Measurements from ENCODE around the gene TMEM8B.

The TMEM8B gene

GRCh38 chr9:35808433-35808832 lies 20.6 kb upstream of the TMEM8B start:
- H4K91ac ChIP-seq (ENCODE audit: low read depth, low read length): no peak overlapping the region
- peaks cover 2% of the 10 kb centered on the region for H3K79me1 ChIP-seq (ENCODE audit: low read length)
- H2AFZ ChIP-seq (ENCODE audit: insufficient read depth, low read length, poor library complexity): no peak overlapping the region
- H3K4ac ChIP-seq (ENCODE audit: low read depth, low read length): no peak overlapping the region
- no peak overlapping the region for H4K8ac ChIP-seq (ENCODE audit: low read depth, low read length)
- no peaks in the 10 kb centered on the region for H3K9me3 ChIP-seq (ENCODE audit: insufficient read depth, low read depth, low read length)
- no peak overlapping the region for H2BK5ac ChIP-seq (ENCODE audit: low read depth, low read length, poor library complexity)
- H3K79me2 ChIP-seq (ENCODE audit: control insufficient read depth, insufficient read depth, low read length, poor library complexity): no peaks in the 10 kb centered on the region
- no peak overlapping the region for H3K9ac ChIP-seq (ENCODE audit: low read length)
- H3K18ac ChIP-seq (ENCODE audit: low read length): no peak overlapping the region
- no peak overlapping the region for H3K27ac ChIP-seq (ENCODE audit: low read depth, low read length)
- H3K4me2 ChIP-seq (ENCODE audit: low read length): no peak overlapping the region
- H3K4me3 ChIP-seq (ENCODE audit: low read depth, low read length): no peak overlapping the region
- peaks cover 4 to 8% of the 10 kb centered on the region in 2 experiments for H3K4me1 ChIP-seq (ENCODE audit: control insufficient read depth in 1 of 2, insufficient read depth in 2 of 2, low read length in 2 of 2)
- no peak for DNase-seq
- no peak overlapping the region for H2BK12ac ChIP-seq (ENCODE audit: low read length)
- H3K23ac ChIP-seq (ENCODE audit: low read length): no peak overlapping the region
- H3K14ac ChIP-seq (ENCODE audit: low read length): no peak overlapping the region
- H4K12ac ChIP-seq (ENCODE audit: low read depth, low read length): no peak overlapping the region
- H2AK5ac ChIP-seq (ENCODE audit: low read length): no peak overlapping the region
- H2BK120ac ChIP-seq (ENCODE audit: insufficient read depth, low read length, poor library complexity): no peak overlapping the region
- H3K27me3 ChIP-seq (ENCODE audit: insufficient read depth, low read length): no peaks in the 10 kb centered on the region
- WGBS (ENCODE audit: extremely low coverage, insufficient coverage, insufficient read length): no CpG with 5 or more reads among the region's 9 CpGs
- H3K36me3 ChIP-seq (ENCODE audit: control insufficient read depth in 1 of 2, insufficient read depth in 2 of 2, low read length in 2 of 2): peaks cover 13 to 18% of the 10 kb centered on the region in 2 experiments

- no peak overlapping the region for H3K23ac ChIP-seq (ENCODE audit: low read length)
- no peak overlapping the region for H2AK5ac ChIP-seq (ENCODE audit: low read length)
- no peak overlapping the region for H4K8ac ChIP-seq (ENCODE audit: low read depth, low read length)
- H3K4me2 ChIP-seq (ENCODE audit: low read length): no peak overlapping the region
- no peak overlapping the region for H3K9ac ChIP-seq (ENCODE audit: low read length)
- H3K27me3 ChIP-seq (ENCODE audit: insufficient read depth, low read length): no peaks in the 10 kb centered on the region
- H2BK12ac ChIP-seq (ENCODE audit: low read length): no peak overlapping the region
- H4K91ac ChIP-seq (ENCODE audit: low read depth, low read length): no peak overlapping the region
- peaks cover 6% of the 10 kb centered on the region for H3K79me1 ChIP-seq (ENCODE audit: low read length)
- H2AFZ ChIP-seq (ENCODE audit: insufficient read depth, low read length, poor library complexity): no peak overlapping the region
- no peak for DNase-seq
- H3K14ac ChIP-seq (ENCODE audit: low read length): no peak overlapping the region
- no peak overlapping the region for H4K12ac ChIP-seq (ENCODE audit: low read depth, low read length)
- H3K9me3 ChIP-seq (ENCODE audit: insufficient read depth, low read depth, low read length): no peaks in the 10 kb centered on the region
- no peak overlapping the region for H3K18ac ChIP-seq (ENCODE audit: low read length)
- H2BK120ac ChIP-seq (ENCODE audit: insufficient read depth, low read length, poor library complexity): no peak overlapping the region
- H3K4me3 ChIP-seq (ENCODE audit: low read depth, low read length): no peak overlapping the region
- no peak overlapping the region for H3K4ac ChIP-seq (ENCODE audit: low read depth, low read length)
- H3K36me3 ChIP-seq (ENCODE audit: control insufficient read depth in 1 of 2, insufficient read depth in 2 of 2, low read length in 2 of 2): peaks cover 13 to 18% of the 10 kb centered on the region in 2 experiments
- H2BK5ac ChIP-seq (ENCODE audit: low read depth, low read length, poor library complexity): no peak overlapping the region
- whole genome bisulfite sequencing (ENCODE audit: extremely low coverage, insufficient coverage, insufficient read length): no CpG with 5 or more reads among the region's 7 CpGs
- peaks cover 8 to 12% of the 10 kb centered on the region in 2 experiments for H3K4me1 ChIP-seq (ENCODE audit: control insufficient read depth in 1 of 2, insufficient read depth in 2 of 2, low read length in 2 of 2)
- H3K27ac ChIP-seq (ENCODE audit: low read depth, low read length): no peak overlapping the region
- peaks cover 3% of the 10 kb centered on the region for H3K79me2 ChIP-seq (ENCODE audit: control insufficient read depth, insufficient read depth, low read length, poor library complexity)
These were observed 18.9 kb upstream of the TMEM8B start for GRCh38 chr9:35810122-35810521.

GRCh38 chr9:35811381-35812024 lies 17.5 kb upstream of the TMEM8B start:
- peaks cover 5 to 6% of the 10 kb centered on the region in 2 experiments for H3K36me3 ChIP-seq (ENCODE audit: control insufficient read depth in 1 of 2, insufficient read depth in 2 of 2, low read length in 2 of 2)
- no peak overlapping the region for H3K23ac ChIP-seq (ENCODE audit: low read length)
- H4K8ac ChIP-seq (ENCODE audit: low read depth, low read length): no peak overlapping the region
- no peak overlapping the region for H2BK120ac ChIP-seq (ENCODE audit: insufficient read depth, low read length, poor library complexity)
- H2AK5ac ChIP-seq (ENCODE audit: low read length): no peak overlapping the region
- no peak overlapping the region for H3K14ac ChIP-seq (ENCODE audit: low read length)
- no peak overlapping the region for H3K27ac ChIP-seq (ENCODE audit: low read depth, low read length)
- peak overlapping the region; percentile 42 for H2AFZ ChIP-seq (ENCODE audit: insufficient read depth, low read length, poor library complexity)
- H3K79me2 ChIP-seq (ENCODE audit: control insufficient read depth, insufficient read depth, low read length, poor library complexity): peaks cover 3% of the 10 kb centered on the region
- no peaks in the 10 kb centered on the region for H3K9me3 ChIP-seq (ENCODE audit: insufficient read depth, low read depth, low read length)
- peaks cover 8 to 12% of the 10 kb centered on the region in 2 experiments for H3K4me1 ChIP-seq (ENCODE audit: control insufficient read depth in 1 of 2, insufficient read depth in 2 of 2, low read length in 2 of 2)
- no peak overlapping the region for H4K12ac ChIP-seq (ENCODE audit: low read depth, low read length)
- no peaks in the 10 kb centered on the region for H3K27me3 ChIP-seq (ENCODE audit: insufficient read depth, low read length)
- H4K91ac ChIP-seq (ENCODE audit: low read depth, low read length): no peak overlapping the region
- H3K4ac ChIP-seq (ENCODE audit: low read depth, low read length): no peak overlapping the region
- DNase-seq: no peak
- WGBS (ENCODE audit: extremely low coverage, insufficient coverage, insufficient read length): no CpG with 5 or more reads among the region's 12 CpGs
- H3K4me2 ChIP-seq (ENCODE audit: low read length): peak overlapping the region; percentile 84
- no peak overlapping the region for H2BK12ac ChIP-seq (ENCODE audit: low read length)
- H3K4me3 ChIP-seq (ENCODE audit: low read depth, low read length): peak overlapping the region; percentile 57
- H2BK5ac ChIP-seq (ENCODE audit: low read depth, low read length, poor library complexity): no peak overlapping the region
- peaks cover 8% of the 10 kb centered on the region for H3K79me1 ChIP-seq (ENCODE audit: low read length)
- no peak overlapping the region for H3K18ac ChIP-seq (ENCODE audit: low read length)
- no peak overlapping the region for H3K9ac ChIP-seq (ENCODE audit: low read length)

GRCh38 chr9:35812025-35812602 lies 16.9 kb upstream of the TMEM8B start, which contains the start of gene SPAG8:
TSS of gene SPAG8 (minus strand) at chr9:35812262. CDS start at chr9:35812147, 115 bp downstream.
- peak within 1 kb of the TSS; percentile 19 for H4K12ac ChIP-seq (ENCODE audit: low read depth, low read length)
- H3K18ac ChIP-seq (ENCODE audit: low read length): no peak within 1 kb of the TSS
- WGBS (ENCODE audit: extremely low coverage, insufficient coverage, insufficient read length): no CpG with 5 or more reads among the region's 28 CpGs
- peaks cover 2% of the 10 kb centered on the region in 2 experiments for H3K36me3 ChIP-seq (ENCODE audit: control insufficient read depth in 1 of 2, insufficient read depth in 2 of 2, low read length in 2 of 2)
- no peak within 1 kb of the TSS for H2BK5ac ChIP-seq (ENCODE audit: low read depth, low read length, poor library complexity)
- H4K91ac ChIP-seq (ENCODE audit: low read depth, low read length): peak within 1 kb of the TSS; percentile 53
- H4K8ac ChIP-seq (ENCODE audit: low read depth, low read length): peak within 1 kb of the TSS; percentile 82
- H3K14ac ChIP-seq (ENCODE audit: low read length): peak within 1 kb of the TSS; percentile 27
- no peaks in the 10 kb centered on the region for H3K9me3 ChIP-seq (ENCODE audit: insufficient read depth, low read depth, low read length)
- peaks cover 3% of the 10 kb centered on the region for H3K79me2 ChIP-seq (ENCODE audit: control insufficient read depth, insufficient read depth, low read length, poor library complexity)
- peak within 1 kb of the TSS; percentile 57 for H2AFZ ChIP-seq (ENCODE audit: insufficient read depth, low read length, poor library complexity)
- no peak within 1 kb of the TSS for H3K23ac ChIP-seq (ENCODE audit: low read length)
- peak within 1 kb of the TSS; percentile 57 for H3K4me3 ChIP-seq (ENCODE audit: low read depth, low read length)
- H3K27ac ChIP-seq (ENCODE audit: low read depth, low read length): no peak within 1 kb of the TSS
- H3K9ac ChIP-seq (ENCODE audit: low read length): no peak within 1 kb of the TSS
- H3K4ac ChIP-seq (ENCODE audit: low read depth, low read length): no peak within 1 kb of the TSS
- no peak within 1 kb of the TSS for H2AK5ac ChIP-seq (ENCODE audit: low read length)
- H3K4me1 ChIP-seq (ENCODE audit: control insufficient read depth in 1 of 2, insufficient read depth in 2 of 2, low read length in 2 of 2): peaks cover 8 to 12% of the 10 kb centered on the region in 2 experiments
- H2BK120ac ChIP-seq (ENCODE audit: insufficient read depth, low read length, poor library complexity): no peak within 1 kb of the TSS
- peak within 1 kb of the TSS; percentile 19 for H2BK12ac ChIP-seq (ENCODE audit: low read length)
- H3K4me2 ChIP-seq (ENCODE audit: low read length): peak within 1 kb of the TSS; percentile 84
- peak; percentile 86 to 94 for DNase-seq
- peaks cover 8% of the 10 kb centered on the region for H3K79me1 ChIP-seq (ENCODE audit: low read length)
- H3K27me3 ChIP-seq (ENCODE audit: insufficient read depth, low read length): no peaks in the 10 kb centered on the region

All from trophoblast cell (in vitro differentiated cells and primary cell).